GM12878 (cell line): ENCODE measurements around the gene MALRD1. TPM values are rescaled to one million over a fixed set of nuclear protein-coding genes. Genes with fewer than 3 reads are reported as not detected.

ENCODE experiments used
- ATAC-seq: fragments of 200-7000 bp; cut with Tn5 transposase; 3 replicates; pipeline ENCODE4 v1.9.1; 2020; ENCODE audit warnings: mild to moderate bottlenecking, moderate library complexity
- BruUV-seq: library from RNA; stranded (reverse); fragments of 400-500 nt; replicated peaks from 2 replicates; lab custom pipeline; 2021; lab: Mats Ljungman, UMichigan
- CTCF ChIA-PET: fragments of 300-600 bp; sonication (Branson Sonifier 250); formaldehyde crosslinking; extraction: SDS; loops from one replicate; lab custom pipeline; 2021; ENCODE audit warnings: inconsistent platforms; lab: Yijun Ruan, JAX
- POLR2A ChIA-PET: fragments of 350-600 bp; formaldehyde crosslinking; extraction: SDS; loops from one replicate; lab custom pipeline; 2021; ENCODE audit warnings: inconsistent platforms; lab: Charles Lee
- RAD21 ChIA-PET: fragments of 300-600 bp; sonication (Branson Sonifier 250); formaldehyde crosslinking; loops from one replicate; lab custom pipeline; 2023; ENCODE audit warnings: antibody characterized with exemption; ENCODE audit not compliant: unreplicated experiment; lab: Charles Lee
- SMC1A ChIA-PET: fragments of 300-600 bp; sonication (Branson Sonifier 250); formaldehyde crosslinking; loops from one replicate; lab custom pipeline; 2023; ENCODE audit not compliant: unreplicated experiment, uncharacterized antibody; lab: Charles Lee
- DNase-seq: peaks from one replicate; pipeline ENCODE4 v3.0.0-alpha.2; 2011; ENCODE audit warnings: low read depth, low spot score
- FAIRE-seq: peaks from 3 replicates; lab custom pipeline; 2011; peaks lifted over from hg19 to GRCh38; lab: Jason Lieb, UNC
- H2AFZ ChIP-seq: 2 replicates; pipeline ENCODE4 v1.6.0; 2011; ENCODE audit warnings: low read depth, low read length, control low read depth; ENCODE audit not compliant: control insufficient read depth
- H3K27ac ChIP-seq: 2 replicates; pipeline ENCODE4 v1.5.1; 2011; ENCODE audit warnings: control low read depth; ENCODE audit not compliant: control insufficient read depth, insufficient read depth
- H3K27me3 ChIP-seq, 2 experiments: replicated peaks in 1 of 2; 2 replicates each; pipeline versions ENCODE4 v1.6.0 to v1.6.1; 2011; ENCODE audit warnings: low read length in 1 of 2; ENCODE audit not compliant: control insufficient read depth in 2 of 2, insufficient read depth in 2 of 2
- H3K36me3 ChIP-seq, 2 experiments: 2 replicates each; pipeline ENCODE4 v1.5.1; 2011; ENCODE audit warnings: low read length in 1 of 2; ENCODE audit not compliant: control insufficient read depth in 2 of 2, insufficient read depth in 2 of 2
- H3K4me1 ChIP-seq: 2 replicates; pipeline ENCODE4 v1.6.1; 2011; ENCODE audit warnings: mild to moderate bottlenecking, low read length, moderate library complexity, mixed read lengths; ENCODE audit not compliant: control insufficient read depth, insufficient read depth
- H3K4me2 ChIP-seq: 2 replicates; pipeline ENCODE4 v1.6.0; 2011; ENCODE audit warnings: control low read depth; ENCODE audit not compliant: control insufficient read depth, insufficient read depth
- H3K4me3 ChIP-seq: fragments of 200-600 bp; sonication (generic); 2 replicates; pipeline ENCODE4 v1.5.1; 2016
- H3K79me2 ChIP-seq: 2 replicates; pipeline ENCODE4 v1.6.0; 2011; ENCODE audit warnings: low read length; ENCODE audit not compliant: control insufficient read depth, insufficient read depth
- H3K9ac ChIP-seq: 2 replicates; pipeline ENCODE4 v1.8.0; 2011; ENCODE audit warnings: low read length, control low read depth, mixed read lengths; ENCODE audit not compliant: control insufficient read depth, insufficient read depth
- H3K9me3 ChIP-seq: replicated peaks from 3 replicates; pipeline ENCODE4 v1.5.1; 2011; ENCODE audit warnings: mild to moderate bottlenecking, low read length; ENCODE audit not compliant: control insufficient read depth, insufficient read depth
- H4K20me1 ChIP-seq: 2 replicates; pipeline ENCODE4 v1.6.0; 2011; ENCODE audit not compliant: control insufficient read depth, insufficient read depth
- BACH1 ChIP-seq: fragments of 450-650 bp; IDR thresholded peaks from 2 replicates; pipeline ENCODE4 v1.6.1; 2017; ENCODE audit warnings: mild to moderate bottlenecking, borderline replicate concordance
- CEBPZ ChIP-seq: fragments of 150-350 bp; IDR thresholded peaks from 2 replicates; pipeline ENCODE4 v1.6.1; 2016; ENCODE audit warnings: low read depth, low read length
- CTCF ChIP-seq, 3 experiments: IDR thresholded peaks in 2 of 3; conservative IDR thresholded peaks in 1 of 3; 2 replicates each; pipeline ENCODE4 v1.5.1; 2011; ENCODE audit warnings: low read depth in 3 of 3, low read length in 3 of 3, mild to moderate bottlenecking in 3 of 3, control low read depth in 2 of 3, moderate library complexity in 2 of 3, inconsistent platforms in 1 of 3, mixed read lengths in 1 of 3; ENCODE audit not compliant: control insufficient read depth in 2 of 3, insufficient read depth in 1 of 3; ENCODE audit errors: extremely low read depth in 1 of 3
- KAT2A ChIP-seq: conservative IDR thresholded peaks from 2 replicates; pipeline ENCODE4 v1.6.1; 2011; ENCODE audit warnings: low read depth, low read length; ENCODE audit not compliant: control insufficient read depth
- NFYB ChIP-seq: IDR thresholded peaks from 2 replicates; pipeline ENCODE4 v1.6.1; 2011; ENCODE audit warnings: low read depth, mild to moderate bottlenecking, low read length, improper control_type of control experiment, moderate library complexity; ENCODE audit not compliant: insufficient read depth
- PML ChIP-seq: IDR thresholded peaks from 2 replicates; pipeline ENCODE4 v1.6.1; 2012; ENCODE audit warnings: low read length, inconsistent platforms
- POLR2AphosphoS2 ChIP-seq: IDR thresholded peaks from 2 replicates; pipeline ENCODE4 v1.6.1; 2011; ENCODE audit warnings: low read depth, mild to moderate bottlenecking, low read length, improper control_type of control experiment, moderate library complexity
- RAD21 ChIP-seq: IDR thresholded peaks from 2 replicates; pipeline ENCODE4 v1.6.1; 2011; ENCODE audit warnings: mild to moderate bottlenecking, low read depth, low read length, moderate library complexity; ENCODE audit not compliant: insufficient read depth
- RCOR1 ChIP-seq: conservative IDR thresholded peaks from 2 replicates; pipeline ENCODE4 v1.6.1; 2012; ENCODE audit warnings: low read depth, low read length, improper control_type of control experiment
- RELB ChIP-seq: fragments of 450-650 bp; IDR thresholded peaks from 2 replicates; pipeline ENCODE4 v1.6.1; 2017; ENCODE audit warnings: low read depth, mild to moderate bottlenecking, moderate library complexity
- SP1 ChIP-seq: IDR thresholded peaks from one replicate; pipeline ENCODE4 v1.6.1; 2011; ENCODE audit warnings: low read depth, low read length
- SREBF1 ChIP-seq: IDR thresholded peaks from 2 replicates; pipeline ENCODE4 v1.6.1; 2012; ENCODE audit warnings: mild to moderate bottlenecking, low read length
- SREBF2 ChIP-seq: IDR thresholded peaks from 2 replicates; pipeline ENCODE4 v1.6.1; 2012; ENCODE audit warnings: mild to moderate bottlenecking, low read length
- SUPT20H ChIP-seq: IDR thresholded peaks from 2 replicates; pipeline ENCODE4 v1.6.1; 2011; ENCODE audit warnings: low read depth, mild to moderate bottlenecking, low read length, moderate library complexity, borderline replicate concordance; ENCODE audit not compliant: control insufficient read depth
- ZSCAN29 ChIP-seq: fragments of 450-650 bp; IDR thresholded peaks from 2 replicates; pipeline ENCODE4 v1.6.1; 2017; ENCODE audit warnings: mild to moderate bottlenecking, moderate library complexity
- WGBS: methylation state at CpG from one replicate; pipeline ENCODE4 v1.1.6; 2016; ENCODE audit warnings: low lambda C conversion rate; ENCODE audit not compliant: insufficient replicate concordance, insufficient coverage; ENCODE audit errors: missing lambda C conversion rate; 5-methylcytosine and 5-hydroxymethylcytosine counted together
- in situ Hi-C: fragments of 300-500 bp; cut with MboI; formaldehyde crosslinking; loops from 9 replicates; pipeline ENCODE4 v1.14.3; 2018; ENCODE audit warnings: mixed read lengths
- intact Hi-C: fragments of 100-400 bp; cut with micrococcal nuclease; formaldehyde crosslinking; loops from one replicate; pipeline ENCODE4 v1.14.2; 2022; ENCODE audit not compliant: unreplicated experiment
- polyA plus RNA-seq, 11 experiments: library from polyadenylated mRNA; depleted of rRNA in 4 of 11; unstranded in 6 of 11; stranded (reverse) in 5 of 11; fragments of >200 nt; fragmentation: Nextera tagmentation in 4 of 11; fragmentation: Illumina TruSeq in 1 of 11; extraction: Ambion mirVana in 4 of 11; extraction: Trizol in 1 of 11; gene quantifications; 1 replicate in 1 of 11; 2 replicates in 10 of 11; pipeline versions ENCODE4 v1.2.1 to v1.2.3, GENCODE V29; 2011 to 2016; ENCODE audit warnings: inconsistent platforms in 2 of 11, missing spikeins in 2 of 11, low read depth in 1 of 11
- total RNA-seq, 4 experiments: library from RNA; depleted of rRNA in 3 of 4; stranded (reverse); fragments of >200 nt in 3 of 4; fragmentation: Illumina TruSeq in 1 of 4; extraction: Trizol in 1 of 4; gene quantifications; 2 replicates each; pipeline versions ENCODE4 v1.2.1 to v1.2.3, GENCODE V29; 2013 to 2021
- TF ChIP-seq, protein P1 (sequence below): IDR thresholded peaks from 2 replicates; pipeline ENCODE4 v1.6.1; 2011; ENCODE audit warnings: low read depth, low read length, improper control_type of control experiment, borderline replicate concordance

The MALRD1 gene
- total and polyA plus RNA-seq, 10 of the 15 experiments (the other 5 are each of a cell fraction or from before 2014, with no cell fraction given): 0.12 to 6.6 (median 0.26) TPM; not detected in 2

DNA sequence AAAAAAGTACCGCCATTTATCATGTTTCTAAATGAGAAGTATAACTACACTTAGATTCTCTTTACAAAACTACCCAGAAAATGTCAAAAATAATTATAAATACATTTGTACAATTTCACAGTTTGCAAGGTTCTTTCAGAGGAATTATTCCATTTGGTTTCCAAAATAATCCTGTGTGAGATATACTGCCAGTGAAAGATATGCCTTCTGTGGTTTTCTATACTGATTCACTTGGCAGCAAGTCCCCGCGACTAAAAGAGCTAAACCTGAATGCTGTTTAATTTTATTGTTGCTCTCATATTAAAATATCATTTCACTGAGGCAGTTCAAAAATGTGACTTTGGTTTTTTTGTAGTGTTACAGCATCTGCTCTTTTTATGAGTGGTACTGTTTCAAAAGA lies 402.8 kb downstream of the MALRD1 start:
- POLR2A ChIA-PET: no interaction called here
- Histone ChIP-seq H3K9ac (no peak overlapping the region), H3K27ac (no peak overlapping the region)
- intact Hi-C loops: no loop called here
- CTCF ChIA-PET: no interaction called here
- no peak for TF ChIP-seq BACH1
- TF ChIP-seq PML: no peak
- no peak for TF ChIP-seq SUPT20H
- no peak for TF ChIP-seq RAD21
- TF ChIP-seq NFYB: no peak
- TF ChIP-seq ZSCAN29: no peak
- no peak for TF ChIP-seq KAT2A
- no peak for TF ChIP-seq SP1
- TF ChIP-seq, protein P1, sequence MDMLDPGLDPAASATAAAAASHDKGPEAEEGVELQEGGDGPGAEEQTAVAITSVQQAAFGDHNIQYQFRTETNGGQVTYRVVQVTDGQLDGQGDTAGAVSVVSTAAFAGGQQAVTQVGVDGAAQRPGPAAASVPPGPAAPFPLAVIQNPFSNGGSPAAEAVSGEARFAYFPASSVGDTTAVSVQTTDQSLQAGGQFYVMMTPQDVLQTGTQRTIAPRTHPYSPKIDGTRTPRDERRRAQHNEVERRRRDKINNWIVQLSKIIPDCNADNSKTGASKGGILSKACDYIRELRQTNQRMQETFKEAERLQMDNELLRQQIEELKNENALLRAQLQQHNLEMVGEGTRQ: no peak
- no peak for TF ChIP-seq RELB
- TF ChIP-seq RCOR1: no peak
- no peak for TF ChIP-seq CTCF (IDR thresholded peaks at IDR 0.05 in 2 of 3, conservative IDR thresholded peaks at IDR 0.05 in 1 of 3; ENCODE audit: control insufficient read depth in 2 of 3, extremely low read depth in 1 of 3, insufficient read depth in 1 of 3, low read depth in 3 of 3, low read length in 3 of 3)
- no peak for TF ChIP-seq POLR2AphosphoS2
- no peak for TF ChIP-seq SREBF2
- no peak for TF ChIP-seq SREBF1
- no peak for TF ChIP-seq CEBPZ
- TF ChIP-seq, all 136 proteins: peak for 0
- ATAC-seq (no peak), FAIRE-seq (no peak), DNase-seq (no peak)
- Histone ChIP-seq H4K20me1 (no peaks in the 10 kb centered on the region), H2AFZ (no peak overlapping the region), H3K4me2 (no peak overlapping the region), H3K79me2 (no peaks in the 10 kb centered on the region), H3K36me3 (no peaks in the 10 kb centered on the region), H3K4me3 (no peak overlapping the region), H3K9me3 (no peaks in the 10 kb centered on the region), H3K4me1 (no peaks in the 10 kb centered on the region), H3K27me3 (no peaks in the 10 kb centered on the region)
- no TSS peak for BruUV-seq
- in situ Hi-C loops: no loop called here
- RAD21 ChIA-PET: no interaction called here
- SMC1A ChIA-PET: interaction anchor here (1.2 kb wide), 1 partner anchor 27 kb away, joined by 3 read pairs; no protein-coding TSS in a partner anchor
- 40% methylated on average over 3 of the region's 3 CpGs for WGBS
